Anterior cingulate cortex (tissue), 58 donors: ENCODE measurements around the gene DGCR2.
A peak's percentile ranks its signal among the peaks of the same experiment; 100 is the strongest.
"Not testable (repeated sequence)": the region's sequence is repeated elsewhere in the genome, so short reads cannot be mapped to it uniquely, and the experiment has no call there.

ENCODE experiments used
- DNase-seq, 58 donors: peaks; one replicate each; lab custom pipeline; 2025; lab: John Stamatoyannopoulos, UW

DGCR2 gene

GRCh38 chr22:19122143-19122751, at the start of gene DGCR2:
Gene DGCR2, minus strand, starts transcription at chr22:19122412. Its CDS starts 206 bp downstream, at chr22:19122206.
- peak; percentile 31 to 99 (median 95) for DNase-seq

- DNase-seq: no peak
Observed at GRCh38 chr22:19169947-19170318, 47.7 kb upstream of the DGCR2 start.

GRCh38 chr22:19169002-19169946, 47.1 kb upstream of the DGCR2 start:
- no peak for DNase-seq

GRCh38 chr22:19168088-19168890, 46.1 kb upstream of the DGCR2 start:
- DNase-seq: no peak

- no peak for DNase-seq
Observed at GRCh38 chr22:19167106-19167869, 45.1 kb upstream of the DGCR2 start.

GRCh38 chr22:19166421-19166820, 44.2 kb upstream of the DGCR2 start:
- no peak for DNase-seq

GRCh38 chr22:19164425-19164824, 42.2 kb upstream of the DGCR2 start:
- no peak for DNase-seq

- not testable (repeated sequence) for DNase-seq
Observed at GRCh38 chr22:19158649-19159048, 36.4 kb upstream of the DGCR2 start.

- DNase-seq: not testable (repeated sequence)
Observed at GRCh38 chr22:19156109-19156508, 33.9 kb upstream of the DGCR2 start.

GRCh38 chr22:19152942-19153883, 31.0 kb upstream of the DGCR2 start:
- DNase-seq: no peak

- DNase-seq: no peak
Observed at GRCh38 chr22:19151329-19152191, 29.3 kb upstream of the DGCR2 start.

- DNase-seq: no peak
Observed at GRCh38 chr22:19150482-19151328, 28.5 kb upstream of the DGCR2 start.

GRCh38 chr22:19149991-19150390, 27.8 kb upstream of the DGCR2 start, which contains the start of gene GSC2:
Gene GSC2, minus strand, starts transcription at chr22:19150292. Its CDS starts 9 bp downstream, at chr22:19150283.
- no peak for DNase-seq

- no peak for DNase-seq
Observed at GRCh38 chr22:19149047-19149883, 27.1 kb upstream of the DGCR2 start.

- no peak for DNase-seq
Observed at GRCh38 chr22:19148417-19149046, 26.3 kb upstream of the DGCR2 start.
